H1 (cell line): ENCODE results near the gene RAB26. TPM values are rescaled to one million over a fixed set of nuclear protein-coding genes. Genes with fewer than 3 reads are reported as not detected.

Experiments
- BCL11A ChIP-seq, 2 experiments: IDR thresholded peaks; one replicate each; pipeline ENCODE4 v1.6.1; 2011; ENCODE audit warnings: low read depth in 2 of 2, low read length in 2 of 2, mild to moderate bottlenecking in 2 of 2
- CEBPB ChIP-seq: IDR thresholded peaks from 2 replicates; pipeline ENCODE4 v1.6.1; 2012; ENCODE audit warnings: low read depth, low read length
- CHD2 ChIP-seq: IDR thresholded peaks from 2 replicates; pipeline ENCODE4 v1.6.1; 2012; ENCODE audit warnings: low read length, improper control_type of control experiment
- POU5F1 ChIP-seq: IDR thresholded peaks from 2 replicates; pipeline ENCODE4 v1.6.1; 2011; ENCODE audit warnings: low read depth, mild to moderate bottlenecking, low read length, moderate library complexity
- SAP30 ChIP-seq: fragments of 300-600 bp; sonication (generic); IDR thresholded peaks from 2 replicates; pipeline ENCODE4 v1.7.1; 2012; ENCODE audit warnings: low read length, moderate library complexity, mild to moderate bottlenecking, inconsistent platforms; ENCODE audit not compliant: insufficient read depth, insufficient replicate concordance
- SP1 ChIP-seq: IDR thresholded peaks from 2 replicates; pipeline ENCODE4 v1.6.1; 2011; ENCODE audit warnings: low read depth, low read length
- TCF12 ChIP-seq: IDR thresholded peaks from 2 replicates; pipeline ENCODE4 v1.6.1; 2011; ENCODE audit warnings: low read depth, mild to moderate bottlenecking, low read length
- polyA plus RNA-seq, 7 experiments: library from polyadenylated mRNA; depleted of rRNA in 3 of 7; stranded (reverse) in 5 of 7; unstranded in 2 of 7; fragments of >200 nt in 5 of 7; fragments of 200-250 nt in 2 of 7; gene quantifications; 1 replicate in 5 of 7; 2 replicates in 1 of 7; 4 replicates in 1 of 7; pipeline versions ENCODE4 v1.2.1 to v1.2.3, GENCODE V29; 2011 to 2013; ENCODE audit warnings: missing spikeins in 2 of 7, mixed read lengths in 2 of 7
- total RNA-seq: library from RNA; stranded (reverse); fragmentation: NEBNext Ultra II Directional; extraction: Animal tissue kit (Norgen Biotek cat#: 25700); gene quantifications from 2 replicates; pipeline ENCODE4 v1.2.1, GENCODE V29; 2021
- TF ChIP-seq, protein P1 (sequence below): fragments of 300-600 bp; sonication (generic); IDR thresholded peaks from 2 replicates; pipeline ENCODE4 v1.7.1; 2012; ENCODE audit warnings: low read length, moderate library complexity, mild to moderate bottlenecking, inconsistent platforms; ENCODE audit not compliant: insufficient replicate concordance
- TF ChIP-seq, protein P2 (sequence below): IDR thresholded peaks from 2 replicates; pipeline ENCODE4 v1.6.1; 2012; ENCODE audit warnings: low read length, inconsistent platforms

RAB26 gene
- total and polyA plus RNA-seq, 2 of the 8 experiments (the other 6 are each of a cell fraction or from before 2014, with no cell fraction given): 4.3 to 5.4 TPM

DNA sequence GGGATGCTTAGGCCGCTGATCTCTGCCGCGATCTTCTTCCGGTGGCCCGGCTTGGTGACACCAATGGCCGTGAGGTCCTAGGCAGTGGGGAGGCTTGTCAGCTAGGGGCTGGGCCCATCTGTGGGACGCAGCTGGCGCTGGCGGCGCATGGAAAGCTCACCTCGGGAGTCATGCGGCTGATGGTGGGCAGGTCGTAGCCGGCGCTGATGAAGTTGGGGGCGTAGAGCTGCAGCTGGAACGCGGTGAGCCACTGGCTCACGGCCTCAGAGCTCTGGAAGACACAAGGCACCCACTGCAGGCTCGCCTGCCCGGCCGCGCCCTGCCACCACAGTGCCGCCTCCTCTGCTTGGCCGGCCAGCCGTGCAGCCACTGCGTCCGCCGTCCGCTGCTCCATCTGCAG lies 35.2 kb downstream of the RAB26 start (continued):
- TF ChIP-seq, protein P1, sequence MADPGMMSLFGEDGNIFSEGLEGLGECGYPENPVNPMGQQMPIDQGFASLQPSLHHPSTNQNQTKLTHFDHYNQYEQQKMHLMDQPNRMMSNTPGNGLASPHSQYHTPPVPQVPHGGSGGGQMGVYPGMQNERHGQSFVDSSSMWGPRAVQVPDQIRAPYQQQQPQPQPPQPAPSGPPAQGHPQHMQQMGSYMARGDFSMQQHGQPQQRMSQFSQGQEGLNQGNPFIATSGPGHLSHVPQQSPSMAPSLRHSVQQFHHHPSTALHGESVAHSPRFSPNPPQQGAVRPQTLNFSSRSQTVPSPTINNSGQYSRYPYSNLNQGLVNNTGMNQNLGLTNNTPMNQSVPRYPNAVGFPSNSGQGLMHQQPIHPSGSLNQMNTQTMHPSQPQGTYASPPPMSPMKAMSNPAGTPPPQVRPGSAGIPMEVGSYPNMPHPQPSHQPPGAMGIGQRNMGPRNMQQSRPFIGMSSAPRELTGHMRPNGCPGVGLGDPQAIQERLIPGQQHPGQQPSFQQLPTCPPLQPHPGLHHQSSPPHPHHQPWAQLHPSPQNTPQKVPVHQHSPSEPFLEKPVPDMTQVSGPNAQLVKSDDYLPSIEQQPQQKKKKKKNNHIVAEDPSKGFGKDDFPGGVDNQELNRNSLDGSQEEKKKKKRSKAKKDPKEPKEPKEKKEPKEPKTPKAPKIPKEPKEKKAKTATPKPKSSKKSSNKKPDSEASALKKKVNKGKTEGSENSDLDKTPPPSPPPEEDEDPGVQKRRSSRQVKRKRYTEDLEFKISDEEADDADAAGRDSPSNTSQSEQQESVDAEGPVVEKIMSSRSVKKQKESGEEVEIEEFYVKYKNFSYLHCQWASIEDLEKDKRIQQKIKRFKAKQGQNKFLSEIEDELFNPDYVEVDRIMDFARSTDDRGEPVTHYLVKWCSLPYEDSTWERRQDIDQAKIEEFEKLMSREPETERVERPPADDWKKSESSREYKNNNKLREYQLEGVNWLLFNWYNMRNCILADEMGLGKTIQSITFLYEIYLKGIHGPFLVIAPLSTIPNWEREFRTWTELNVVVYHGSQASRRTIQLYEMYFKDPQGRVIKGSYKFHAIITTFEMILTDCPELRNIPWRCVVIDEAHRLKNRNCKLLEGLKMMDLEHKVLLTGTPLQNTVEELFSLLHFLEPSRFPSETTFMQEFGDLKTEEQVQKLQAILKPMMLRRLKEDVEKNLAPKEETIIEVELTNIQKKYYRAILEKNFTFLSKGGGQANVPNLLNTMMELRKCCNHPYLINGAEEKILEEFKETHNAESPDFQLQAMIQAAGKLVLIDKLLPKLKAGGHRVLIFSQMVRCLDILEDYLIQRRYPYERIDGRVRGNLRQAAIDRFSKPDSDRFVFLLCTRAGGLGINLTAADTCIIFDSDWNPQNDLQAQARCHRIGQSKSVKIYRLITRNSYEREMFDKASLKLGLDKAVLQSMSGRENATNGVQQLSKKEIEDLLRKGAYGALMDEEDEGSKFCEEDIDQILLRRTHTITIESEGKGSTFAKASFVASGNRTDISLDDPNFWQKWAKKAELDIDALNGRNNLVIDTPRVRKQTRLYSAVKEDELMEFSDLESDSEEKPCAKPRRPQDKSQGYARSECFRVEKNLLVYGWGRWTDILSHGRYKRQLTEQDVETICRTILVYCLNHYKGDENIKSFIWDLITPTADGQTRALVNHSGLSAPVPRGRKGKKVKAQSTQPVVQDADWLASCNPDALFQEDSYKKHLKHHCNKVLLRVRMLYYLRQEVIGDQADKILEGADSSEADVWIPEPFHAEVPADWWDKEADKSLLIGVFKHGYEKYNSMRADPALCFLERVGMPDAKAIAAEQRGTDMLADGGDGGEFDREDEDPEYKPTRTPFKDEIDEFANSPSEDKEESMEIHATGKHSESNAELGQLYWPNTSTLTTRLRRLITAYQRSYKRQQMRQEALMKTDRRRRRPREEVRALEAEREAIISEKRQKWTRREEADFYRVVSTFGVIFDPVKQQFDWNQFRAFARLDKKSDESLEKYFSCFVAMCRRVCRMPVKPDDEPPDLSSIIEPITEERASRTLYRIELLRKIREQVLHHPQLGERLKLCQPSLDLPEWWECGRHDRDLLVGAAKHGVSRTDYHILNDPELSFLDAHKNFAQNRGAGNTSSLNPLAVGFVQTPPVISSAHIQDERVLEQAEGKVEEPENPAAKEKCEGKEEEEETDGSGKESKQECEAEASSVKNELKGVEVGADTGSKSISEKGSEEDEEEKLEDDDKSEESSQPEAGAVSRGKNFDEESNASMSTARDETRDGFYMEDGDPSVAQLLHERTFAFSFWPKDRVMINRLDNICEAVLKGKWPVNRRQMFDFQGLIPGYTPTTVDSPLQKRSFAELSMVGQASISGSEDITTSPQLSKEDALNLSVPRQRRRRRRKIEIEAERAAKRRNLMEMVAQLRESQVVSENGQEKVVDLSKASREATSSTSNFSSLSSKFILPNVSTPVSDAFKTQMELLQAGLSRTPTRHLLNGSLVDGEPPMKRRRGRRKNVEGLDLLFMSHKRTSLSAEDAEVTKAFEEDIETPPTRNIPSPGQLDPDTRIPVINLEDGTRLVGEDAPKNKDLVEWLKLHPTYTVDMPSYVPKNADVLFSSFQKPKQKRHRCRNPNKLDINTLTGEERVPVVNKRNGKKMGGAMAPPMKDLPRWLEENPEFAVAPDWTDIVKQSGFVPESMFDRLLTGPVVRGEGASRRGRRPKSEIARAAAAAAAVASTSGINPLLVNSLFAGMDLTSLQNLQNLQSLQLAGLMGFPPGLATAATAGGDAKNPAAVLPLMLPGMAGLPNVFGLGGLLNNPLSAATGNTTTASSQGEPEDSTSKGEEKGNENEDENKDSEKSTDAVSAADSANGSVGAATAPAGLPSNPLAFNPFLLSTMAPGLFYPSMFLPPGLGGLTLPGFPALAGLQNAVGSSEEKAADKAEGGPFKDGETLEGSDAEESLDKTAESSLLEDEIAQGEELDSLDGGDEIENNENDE: no peak
- TF ChIP-seq SAP30 (no peak), BCL11A (IDR thresholded peaks at IDR 0.05; ENCODE audit: low read depth in 2 of 2, low read length in 2 of 2) (no peak), SP1 (no peak), CHD2 (no peak), POU5F1 (no peak), CEBPB (no peak), TCF12 (no peak)
- TF ChIP-seq, protein P2, sequence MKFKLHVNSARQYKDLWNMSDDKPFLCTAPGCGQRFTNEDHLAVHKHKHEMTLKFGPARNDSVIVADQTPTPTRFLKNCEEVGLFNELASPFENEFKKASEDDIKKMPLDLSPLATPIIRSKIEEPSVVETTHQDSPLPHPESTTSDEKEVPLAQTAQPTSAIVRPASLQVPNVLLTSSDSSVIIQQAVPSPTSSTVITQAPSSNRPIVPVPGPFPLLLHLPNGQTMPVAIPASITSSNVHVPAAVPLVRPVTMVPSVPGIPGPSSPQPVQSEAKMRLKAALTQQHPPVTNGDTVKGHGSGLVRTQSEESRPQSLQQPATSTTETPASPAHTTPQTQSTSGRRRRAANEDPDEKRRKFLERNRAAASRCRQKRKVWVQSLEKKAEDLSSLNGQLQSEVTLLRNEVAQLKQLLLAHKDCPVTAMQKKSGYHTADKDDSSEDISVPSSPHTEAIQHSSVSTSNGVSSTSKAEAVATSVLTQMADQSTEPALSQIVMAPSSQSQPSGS: no peak
